Fibroblast of the aortic adventitia (primary cell): ENCODE measurements around the gene GPR17. TPM values are rescaled to one million over a fixed set of nuclear protein-coding genes. Genes with fewer than 3 reads are reported as not detected.

Experiments
- DNase-seq: peaks from one replicate; pipeline ENCODE4 v3.0.0-alpha.2; 2010; ENCODE audit warnings: low read depth
- H3K4me3 ChIP-seq: 2 replicates; pipeline ENCODE4 v1.5.1; 2011; ENCODE audit warnings: low read depth, mild to moderate bottlenecking, control low read depth, low read length, moderate library complexity
- total RNA-seq: library from RNA; depleted of rRNA; stranded (reverse); fragments of >200 nt; gene quantifications from 2 replicates; pipeline ENCODE4 v1.2.3, GENCODE V29; 2012; ENCODE audit warnings: low replicate concordance
- TF ChIP-seq, protein P1 (sequence below): IDR thresholded peaks from 2 replicates; pipeline ENCODE4 v1.5.1; 2011; ENCODE audit warnings: mild to moderate bottlenecking, low read length, control low read depth, inconsistent platforms; ENCODE audit not compliant: insufficient read depth

GPR17 gene
- total RNA-seq, 1 donor: not detected

DNA sequence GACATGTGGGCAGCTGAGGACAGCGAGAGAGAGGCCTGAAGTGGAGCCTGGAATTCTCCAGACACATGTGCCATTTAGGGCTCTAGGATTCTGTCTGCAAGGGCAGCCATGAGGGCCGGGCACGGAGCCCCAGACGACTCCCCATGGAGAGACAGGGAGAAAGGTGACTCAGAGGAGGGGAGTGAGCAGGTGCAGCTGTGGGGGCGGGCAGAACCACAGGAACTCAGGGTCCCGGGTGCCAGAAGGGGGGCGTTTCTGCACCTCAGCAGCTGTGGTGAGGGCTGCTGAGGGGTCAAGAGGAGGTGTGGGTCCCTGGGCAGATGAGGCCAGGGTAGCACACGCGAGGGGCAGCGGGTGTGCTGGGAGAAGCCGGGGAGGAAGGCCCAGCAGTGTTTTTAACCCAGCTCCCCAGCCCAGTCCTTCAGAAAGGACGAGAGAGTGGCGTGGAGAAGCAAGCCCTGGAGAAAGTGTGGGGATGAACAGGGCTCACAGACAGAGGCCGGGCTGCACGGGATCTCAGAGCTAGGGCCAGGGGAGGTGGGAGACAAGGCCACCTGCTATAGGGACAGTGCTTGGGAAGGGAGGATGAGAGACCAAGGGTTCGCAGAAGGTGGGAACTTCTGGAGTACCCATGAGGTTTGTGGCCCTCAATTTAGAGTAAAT lies 7.6 kb downstream of the GPR17 start:
- TF ChIP-seq, protein P1, sequence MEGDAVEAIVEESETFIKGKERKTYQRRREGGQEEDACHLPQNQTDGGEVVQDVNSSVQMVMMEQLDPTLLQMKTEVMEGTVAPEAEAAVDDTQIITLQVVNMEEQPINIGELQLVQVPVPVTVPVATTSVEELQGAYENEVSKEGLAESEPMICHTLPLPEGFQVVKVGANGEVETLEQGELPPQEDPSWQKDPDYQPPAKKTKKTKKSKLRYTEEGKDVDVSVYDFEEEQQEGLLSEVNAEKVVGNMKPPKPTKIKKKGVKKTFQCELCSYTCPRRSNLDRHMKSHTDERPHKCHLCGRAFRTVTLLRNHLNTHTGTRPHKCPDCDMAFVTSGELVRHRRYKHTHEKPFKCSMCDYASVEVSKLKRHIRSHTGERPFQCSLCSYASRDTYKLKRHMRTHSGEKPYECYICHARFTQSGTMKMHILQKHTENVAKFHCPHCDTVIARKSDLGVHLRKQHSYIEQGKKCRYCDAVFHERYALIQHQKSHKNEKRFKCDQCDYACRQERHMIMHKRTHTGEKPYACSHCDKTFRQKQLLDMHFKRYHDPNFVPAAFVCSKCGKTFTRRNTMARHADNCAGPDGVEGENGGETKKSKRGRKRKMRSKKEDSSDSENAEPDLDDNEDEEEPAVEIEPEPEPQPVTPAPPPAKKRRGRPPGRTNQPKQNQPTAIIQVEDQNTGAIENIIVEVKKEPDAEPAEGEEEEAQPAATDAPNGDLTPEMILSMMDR: no peak
- no peak for DNase-seq
- H3K4me3 ChIP-seq: no peak overlapping the region

GRCh38 chr2:127654084-127654837 lies 8.3 kb downstream of the GPR17 start:
- DNase-seq: no peak
- TF ChIP-seq, protein P1: no peak
- no peak overlapping the region for H3K4me3 ChIP-seq

- TF ChIP-seq, protein P1: no peak
- DNase-seq: no peak
- H3K4me3 ChIP-seq: no peak overlapping the region
These were observed 8.9 kb downstream of the GPR17 start for GRCh38 chr2:127654838-127655175.

DNA sequence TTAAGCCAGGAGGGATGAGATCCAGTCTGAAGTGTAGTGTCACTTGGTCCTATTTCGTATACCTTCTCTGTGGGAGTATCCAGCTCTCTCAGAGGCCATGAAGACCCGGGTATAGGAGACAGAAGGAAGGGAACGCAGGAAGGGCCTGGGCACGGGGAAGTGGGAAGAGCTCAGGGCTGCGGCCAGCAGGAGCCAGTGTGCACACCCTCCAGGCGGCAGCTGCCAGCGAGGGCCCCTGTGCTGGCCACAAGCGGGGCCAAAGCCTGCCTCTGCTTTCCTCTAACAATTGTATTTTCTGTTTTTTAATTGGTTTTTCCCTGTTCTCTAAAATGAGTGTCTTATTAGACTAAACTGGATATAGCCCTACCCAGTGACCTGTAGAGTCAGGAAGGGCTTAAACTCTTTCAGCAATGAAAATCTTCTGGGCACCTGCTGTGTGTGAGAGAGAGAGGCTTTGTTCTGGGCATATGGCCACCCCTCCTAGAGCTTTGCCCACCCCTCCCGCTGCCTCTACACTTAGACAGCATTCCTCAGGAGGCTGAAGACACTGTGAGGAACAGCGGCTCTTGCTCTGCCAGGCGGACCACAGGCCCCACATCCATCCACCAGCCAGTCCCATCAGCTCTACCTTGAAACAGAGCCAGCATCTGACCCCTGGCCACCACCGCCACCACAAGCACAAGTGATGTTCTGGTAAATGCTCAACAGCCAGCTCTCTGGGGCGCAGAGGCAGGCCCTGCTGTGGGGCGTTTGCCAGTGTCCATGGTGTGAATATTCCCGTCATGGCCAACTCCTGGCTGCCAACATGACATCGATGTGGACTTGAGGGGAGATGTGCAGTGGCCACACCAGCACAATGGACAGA lies 9.5 kb downstream of the GPR17 start:
- no peak overlapping the region for H3K4me3 ChIP-seq
- TF ChIP-seq, protein P1: no peak
- DNase-seq: no peak

DNA sequence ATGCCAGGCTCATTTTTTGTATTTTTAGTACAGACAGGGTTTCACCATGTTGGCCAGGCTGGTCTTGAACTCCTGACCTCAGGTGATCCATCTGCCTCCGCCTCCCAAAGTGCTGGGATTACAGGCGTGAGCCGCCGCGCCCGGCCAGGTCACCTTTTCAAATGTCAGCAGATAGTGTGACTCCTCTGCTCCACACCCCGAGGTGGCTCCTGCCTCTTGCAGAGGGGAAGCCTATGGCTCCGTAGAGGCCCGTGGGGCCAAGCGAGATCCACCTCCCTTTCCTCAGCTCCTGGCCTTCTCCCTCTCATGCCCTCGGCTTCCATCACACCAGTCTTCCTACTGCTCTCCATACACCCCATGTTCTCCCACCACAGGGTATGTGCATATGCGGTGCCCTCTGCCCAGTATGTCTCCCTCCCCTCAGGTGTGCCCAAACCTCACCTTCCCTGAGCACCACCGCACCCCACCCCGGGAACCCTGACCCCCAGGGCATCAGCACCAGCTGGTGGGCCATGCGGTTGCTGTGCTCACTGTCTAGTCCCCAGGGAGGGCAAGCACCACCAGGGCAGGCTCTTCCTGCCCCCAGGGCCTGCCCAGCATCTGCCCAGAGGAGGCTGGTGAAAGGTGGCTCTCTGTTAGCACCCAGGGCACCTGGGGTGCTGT lies 10.7 kb downstream of the GPR17 start:
- no peak overlapping the region for H3K4me3 ChIP-seq
- DNase-seq: no peak
- TF ChIP-seq, protein P1: no peak

- TF ChIP-seq, protein P1: no peak
- no peak overlapping the region for H3K4me3 ChIP-seq
- DNase-seq: no peak
These were observed 11.3 kb downstream of the GPR17 start for GRCh38 chr2:127657232-127657595.
